GM12878 (cell line): ENCODE results near the gene ADAMTS6. TPM values are rescaled to one million over a fixed set of nuclear protein-coding genes. Genes with fewer than 3 reads are reported as not detected.

Source experiments
- ATAC-seq: fragments of 200-7000 bp; cut with Tn5 transposase; 3 replicates; pipeline ENCODE4 v1.9.1; 2020; ENCODE audit warnings: mild to moderate bottlenecking, moderate library complexity
- BruUV-seq: library from RNA; stranded (reverse); fragments of 400-500 nt; replicated peaks from 2 replicates; lab custom pipeline; 2021; lab: Mats Ljungman, UMichigan
- CTCF ChIA-PET: fragments of 300-600 bp; sonication (Branson Sonifier 250); formaldehyde crosslinking; extraction: SDS; loops from one replicate; lab custom pipeline; 2021; ENCODE audit warnings: inconsistent platforms; lab: Yijun Ruan, JAX
- POLR2A ChIA-PET: fragments of 350-600 bp; formaldehyde crosslinking; extraction: SDS; loops from one replicate; lab custom pipeline; 2021; ENCODE audit warnings: inconsistent platforms; lab: Charles Lee
- RAD21 ChIA-PET: fragments of 300-600 bp; sonication (Branson Sonifier 250); formaldehyde crosslinking; loops from one replicate; lab custom pipeline; 2023; ENCODE audit warnings: antibody characterized with exemption; ENCODE audit not compliant: unreplicated experiment; lab: Charles Lee
- SMC1A ChIA-PET: fragments of 300-600 bp; sonication (Branson Sonifier 250); formaldehyde crosslinking; loops from one replicate; lab custom pipeline; 2023; ENCODE audit not compliant: unreplicated experiment, uncharacterized antibody; lab: Charles Lee
- DNase-seq: peaks from one replicate; pipeline ENCODE4 v3.0.0-alpha.2; 2011; ENCODE audit warnings: low read depth, low spot score
- FAIRE-seq: peaks from 3 replicates; lab custom pipeline; 2011; peaks lifted over from hg19 to GRCh38; lab: Jason Lieb, UNC
- H2AFZ ChIP-seq: 2 replicates; pipeline ENCODE4 v1.6.0; 2011; ENCODE audit warnings: low read depth, low read length, control low read depth; ENCODE audit not compliant: control insufficient read depth
- H3K27ac ChIP-seq: 2 replicates; pipeline ENCODE4 v1.5.1; 2011; ENCODE audit warnings: control low read depth; ENCODE audit not compliant: control insufficient read depth, insufficient read depth
- H3K27me3 ChIP-seq, 2 experiments: replicated peaks in 1 of 2; 2 replicates each; pipeline versions ENCODE4 v1.6.0 to v1.6.1; 2011; ENCODE audit warnings: low read length in 1 of 2; ENCODE audit not compliant: control insufficient read depth in 2 of 2, insufficient read depth in 2 of 2
- H3K36me3 ChIP-seq, 2 experiments: 2 replicates each; pipeline ENCODE4 v1.5.1; 2011; ENCODE audit warnings: low read length in 1 of 2; ENCODE audit not compliant: control insufficient read depth in 2 of 2, insufficient read depth in 2 of 2
- H3K4me1 ChIP-seq: 2 replicates; pipeline ENCODE4 v1.6.1; 2011; ENCODE audit warnings: mild to moderate bottlenecking, low read length, moderate library complexity, mixed read lengths; ENCODE audit not compliant: control insufficient read depth, insufficient read depth
- H3K4me2 ChIP-seq: 2 replicates; pipeline ENCODE4 v1.6.0; 2011; ENCODE audit warnings: control low read depth; ENCODE audit not compliant: control insufficient read depth, insufficient read depth
- H3K4me3 ChIP-seq: fragments of 200-600 bp; sonication (generic); 2 replicates; pipeline ENCODE4 v1.5.1; 2016
- H3K79me2 ChIP-seq: 2 replicates; pipeline ENCODE4 v1.6.0; 2011; ENCODE audit warnings: low read length; ENCODE audit not compliant: control insufficient read depth, insufficient read depth
- H3K9ac ChIP-seq: 2 replicates; pipeline ENCODE4 v1.8.0; 2011; ENCODE audit warnings: low read length, control low read depth, mixed read lengths; ENCODE audit not compliant: control insufficient read depth, insufficient read depth
- H3K9me3 ChIP-seq: replicated peaks from 3 replicates; pipeline ENCODE4 v1.5.1; 2011; ENCODE audit warnings: mild to moderate bottlenecking, low read length; ENCODE audit not compliant: control insufficient read depth, insufficient read depth
- H4K20me1 ChIP-seq: 2 replicates; pipeline ENCODE4 v1.6.0; 2011; ENCODE audit not compliant: control insufficient read depth, insufficient read depth
- BACH1 ChIP-seq: fragments of 450-650 bp; IDR thresholded peaks from 2 replicates; pipeline ENCODE4 v1.6.1; 2017; ENCODE audit warnings: mild to moderate bottlenecking, borderline replicate concordance
- CEBPB ChIP-seq, 2 experiments: fragments of 150-350 bp in 1 of 2; IDR thresholded peaks; 2 replicates each; pipeline ENCODE4 v1.6.1; 2012 to 2014; ENCODE audit warnings: low read depth in 2 of 2, low read length in 2 of 2, borderline replicate concordance in 1 of 2, inconsistent platforms in 1 of 2
- CHD4 ChIP-seq: fragments of 200-600 bp; sonication (generic); IDR thresholded peaks from 2 replicates; pipeline ENCODE4 v1.6.1; 2016; ENCODE audit warnings: mild to moderate bottlenecking
- CREB1 ChIP-seq: IDR thresholded peaks from 2 replicates; pipeline ENCODE4 v1.6.1; 2012; ENCODE audit warnings: low read depth, mild to moderate bottlenecking, inconsistent platforms
- EED ChIP-seq: sonication (generic); IDR thresholded peaks from 2 replicates; pipeline ENCODE4 v1.6.1; 2016; ENCODE audit warnings: antibody characterized with exemption, low read depth
- EP300 ChIP-seq, 2 experiments: fragments of 150-350 bp in 1 of 2; IDR thresholded peaks; 2 replicates each; pipeline ENCODE4 v1.6.1; 2011 to 2012; ENCODE audit warnings: low read depth in 2 of 2, low read length in 2 of 2, borderline replicate concordance in 1 of 2, improper control_type of control experiment in 1 of 2, inconsistent platforms in 1 of 2; ENCODE audit not compliant: control insufficient read depth in 1 of 2
- FOXK2 ChIP-seq: fragments of 450-650 bp; IDR thresholded peaks from 2 replicates; pipeline ENCODE4 v1.6.1; 2017; ENCODE audit warnings: mild to moderate bottlenecking, moderate library complexity
- NKRF ChIP-seq: fragments of 450-650 bp; conservative IDR thresholded peaks from 2 replicates; pipeline ENCODE4 v1.6.1; 2017; ENCODE audit warnings: mild to moderate bottlenecking, moderate library complexity
- NR2F1 ChIP-seq: fragments of 450-650 bp; conservative IDR thresholded peaks from 2 replicates; pipeline ENCODE4 v1.6.1; 2017; ENCODE audit warnings: mild to moderate bottlenecking
- RAD51 ChIP-seq: fragments of 450-650 bp; IDR thresholded peaks from 2 replicates; pipeline ENCODE4 v1.6.1; 2016; ENCODE audit warnings: moderate library complexity, mild to moderate bottlenecking, inconsistent platforms
- RBBP5 ChIP-seq: fragments of 200-600 bp; sonication (generic); conservative IDR thresholded peaks from 2 replicates; pipeline ENCODE4 v1.6.1; 2016
- REST ChIP-seq: IDR thresholded peaks from 2 replicates; pipeline ENCODE4 v1.6.1; 2012; ENCODE audit warnings: mild to moderate bottlenecking, low read depth, low read length
- SUPT20H ChIP-seq: IDR thresholded peaks from 2 replicates; pipeline ENCODE4 v1.6.1; 2011; ENCODE audit warnings: low read depth, mild to moderate bottlenecking, low read length, moderate library complexity, borderline replicate concordance; ENCODE audit not compliant: control insufficient read depth
- TCF7 ChIP-seq: IDR thresholded peaks from 2 replicates; pipeline ENCODE4 v1.6.1; 2014; ENCODE audit warnings: antibody characterized with exemption, borderline replicate concordance
- USF1 ChIP-seq: IDR thresholded peaks from 2 replicates; pipeline ENCODE4 v1.6.1; 2011; ENCODE audit warnings: borderline replicate concordance, low read depth, mild to moderate bottlenecking, moderate library complexity, mixed read lengths, low read length; ENCODE audit not compliant: insufficient read depth; ENCODE audit errors: extremely low read length
- ZSCAN29 ChIP-seq: fragments of 450-650 bp; IDR thresholded peaks from 2 replicates; pipeline ENCODE4 v1.6.1; 2017; ENCODE audit warnings: mild to moderate bottlenecking, moderate library complexity
- ZZZ3 ChIP-seq: IDR thresholded peaks from 2 replicates; pipeline ENCODE4 v1.6.1; 2011; ENCODE audit warnings: low read depth; ENCODE audit not compliant: control insufficient read depth, insufficient read length
- WGBS: methylation state at CpG from one replicate; pipeline ENCODE4 v1.1.6; 2016; ENCODE audit warnings: low lambda C conversion rate; ENCODE audit not compliant: insufficient replicate concordance, insufficient coverage; ENCODE audit errors: missing lambda C conversion rate; 5-methylcytosine and 5-hydroxymethylcytosine counted together
- in situ Hi-C: fragments of 300-500 bp; cut with MboI; formaldehyde crosslinking; loops from 9 replicates; pipeline ENCODE4 v1.14.3; 2018; ENCODE audit warnings: mixed read lengths
- intact Hi-C: fragments of 100-400 bp; cut with micrococcal nuclease; formaldehyde crosslinking; loops from one replicate; pipeline ENCODE4 v1.14.2; 2022; ENCODE audit not compliant: unreplicated experiment
- polyA plus RNA-seq, 11 experiments: library from polyadenylated mRNA; depleted of rRNA in 4 of 11; unstranded in 6 of 11; stranded (reverse) in 5 of 11; fragments of >200 nt; fragmentation: Nextera tagmentation in 4 of 11; fragmentation: Illumina TruSeq in 1 of 11; extraction: Ambion mirVana in 4 of 11; extraction: Trizol in 1 of 11; gene quantifications; 1 replicate in 1 of 11; 2 replicates in 10 of 11; pipeline versions ENCODE4 v1.2.1 to v1.2.3, GENCODE V29; 2011 to 2016; ENCODE audit warnings: inconsistent platforms in 2 of 11, missing spikeins in 2 of 11, low read depth in 1 of 11
- total RNA-seq, 4 experiments: library from RNA; depleted of rRNA in 3 of 4; stranded (reverse); fragments of >200 nt in 3 of 4; fragmentation: Illumina TruSeq in 1 of 4; extraction: Trizol in 1 of 4; gene quantifications; 2 replicates each; pipeline versions ENCODE4 v1.2.1 to v1.2.3, GENCODE V29; 2013 to 2021

Gene ADAMTS6
- total and polyA plus RNA-seq, 10 of the 15 experiments (the other 5 are each of a cell fraction or from before 2014, with no cell fraction given): 1.1 to 12.3 (median 6.5) TPM

- TF ChIP-seq REST: no peak
Observed at GRCh38 chr5:65161655-65162054, 320.1 kb downstream of the ADAMTS6 start (continued).

GRCh38 chr5:65157906-65158603 is 323.7 kb downstream of the ADAMTS6 start:
- no peak for ATAC-seq
- POLR2A ChIA-PET: no interaction called here
- intact Hi-C loops: no loop called here
- TF ChIP-seq RAD51 (no peak), NR2F1 (no peak), ZSCAN29 (no peak), BACH1 (no peak), ZZZ3 (no peak), USF1 (no peak), TCF7 (no peak), CREB1 (no peak), EED (no peak), EP300 (IDR thresholded peaks at IDR 0.05; ENCODE audit: borderline replicate concordance in 1 of 2, control insufficient read depth in 1 of 2, low read depth in 2 of 2, low read length in 2 of 2) (no peak), CEBPB (IDR thresholded peaks at IDR 0.05; ENCODE audit: borderline replicate concordance in 1 of 2, low read depth in 2 of 2, low read length in 2 of 2) (no peak), RBBP5 (no peak), CHD4 (no peak), SUPT20H (no peak), NKRF (no peak), FOXK2 (no peak)

More at GRCh38 chr5:65157906-65158603, 323.7 kb downstream of the ADAMTS6 start:
- Histone ChIP-seq H3K4me1 (no peaks in the 10 kb centered on the region), H3K79me2 (no peaks in the 10 kb centered on the region), H3K27ac (no peak overlapping the region), H3K9ac (no peak overlapping the region), H3K27me3 (no peaks in the 10 kb centered on the region), H4K20me1 (no peaks in the 10 kb centered on the region), H3K4me3 (no peak overlapping the region), H3K36me3 (no peaks in the 10 kb centered on the region), H3K4me2 (no peak overlapping the region), H3K9me3 (no peaks in the 10 kb centered on the region), H2AFZ (no peak overlapping the region)
- ChIA-PET CTCF (interaction anchor here (0.7 to 1.1 kb wide), 2 partner anchors 55 to 57 kb away, joined by 3 read pairs; no protein-coding TSS in a partner anchor), RAD21 (no interaction called here), SMC1A (interaction anchor here (0.6 to 1.1 kb wide), 4 partner anchors 55 to 187 kb away, joined by 3 read pairs; no protein-coding TSS in a partner anchor)
- DNase-seq (no peak), FAIRE-seq (no peak)
- in situ Hi-C loops: no loop called here
- no TSS peak for BruUV-seq
- 51% methylated on average over 4 of the region's 4 CpGs for WGBS
